NOMO-1 (cell line): ENCODE data around the gene CORO2B.

Experiments used
- DNase-seq, 2 experiments: peaks; one replicate each; lab custom pipeline; 2025; ENCODE audit not compliant: unreplicated experiment in 2 of 2; lab: John Stamatoyannopoulos, UW

Gene CORO2B

GRCh38 chr15:68695061-68695595 lies 116.3 kb downstream of the CORO2B start:
- DNase-seq = no peak

- DNase-seq = no peak
Observed at GRCh38 chr15:68696414-68697363, 117.9 kb downstream of the CORO2B start.

GRCh38 chr15:68697711-68698690 lies 119.2 kb downstream of the CORO2B start:
- no peak for DNase-seq

GRCh38 chr15:68698708-68699107 lies 119.9 kb downstream of the CORO2B start:
- no peak for DNase-seq

- DNase-seq = no peak
Observed at GRCh38 chr15:68699124-68699880, 120.5 kb downstream of the CORO2B start.

GRCh38 chr15:68699881-68700454 lies 121.2 kb downstream of the CORO2B start:
- DNase-seq = no peak

- DNase-seq = no peak
Observed at GRCh38 chr15:68700455-68701123, 121.8 kb downstream of the CORO2B start.

- DNase-seq = no peak
Observed at GRCh38 chr15:68701886-68702285, 123.1 kb downstream of the CORO2B start.

GRCh38 chr15:68704496-68705021 lies 125.8 kb downstream of the CORO2B start:
- DNase-seq = no peak

GRCh38 chr15:68706256-68706655 lies 127.5 kb downstream of the CORO2B start:
- no peak for DNase-seq

GRCh38 chr15:68706931-68707330 lies 128.1 kb downstream of the CORO2B start:
- DNase-seq = no peak

GRCh38 chr15:68707386-68707785 lies 128.6 kb downstream of the CORO2B start:
- no peak for DNase-seq

GRCh38 chr15:68709876-68710275 lies 131.1 kb downstream of the CORO2B start:
- no peak for DNase-seq

- DNase-seq = no peak
Observed at GRCh38 chr15:68710536-68710935, 131.7 kb downstream of the CORO2B start.

GRCh38 chr15:68711406-68711805 lies 132.6 kb downstream of the CORO2B start:
- no peak for DNase-seq

GRCh38 chr15:68712886-68713285 lies 134.1 kb downstream of the CORO2B start:
- no peak for DNase-seq

- no peak for DNase-seq
Observed at GRCh38 chr15:68713874-68714273, 135.1 kb downstream of the CORO2B start.

GRCh38 chr15:68715111-68715510 lies 136.3 kb downstream of the CORO2B start:
- no peak for DNase-seq

- DNase-seq = no peak
Observed at GRCh38 chr15:68717951-68718350, 139.2 kb downstream of the CORO2B start.
